Astrocyte (in vitro differentiated cells and primary cell): ENCODE results near the gene MID2. TPM values are rescaled to one million over a fixed set of nuclear protein-coding genes. Genes with fewer than 3 reads are reported as not detected.

Experiments used
- DNase-seq: peaks from one replicate; pipeline ENCODE4 v3.0.0-alpha.2; 2010; ENCODE audit warnings: low read depth
- FAIRE-seq: peaks from 2 replicates; lab custom pipeline; 2011; peaks lifted over from hg19 to GRCh38; lab: Jason Lieb, UNC
- H2AFZ ChIP-seq: 2 replicates; pipeline ENCODE4 v1.6.0; 2012; ENCODE audit warnings: low read depth, low read length, inconsistent platforms
- H3K27ac ChIP-seq: 2 replicates; pipeline ENCODE4 v1.5.1; 2011; ENCODE audit warnings: low read depth, low read length, inconsistent platforms
- H3K27me3 ChIP-seq: 2 replicates; pipeline ENCODE4 v1.6.0; 2011; ENCODE audit warnings: low read length, inconsistent platforms; ENCODE audit not compliant: insufficient read depth
- H3K36me3 ChIP-seq: 2 replicates; pipeline ENCODE4 v1.5.1; 2011; ENCODE audit warnings: low read length, inconsistent platforms; ENCODE audit not compliant: insufficient read depth
- H3K4me1 ChIP-seq: 2 replicates; pipeline ENCODE4 v1.5.1; 2011; ENCODE audit warnings: low read length, inconsistent platforms; ENCODE audit not compliant: insufficient read depth
- H3K4me2 ChIP-seq: 2 replicates; pipeline ENCODE4 v1.6.0; 2012; ENCODE audit warnings: low read length, inconsistent platforms
- H3K4me3 ChIP-seq: 2 replicates; pipeline ENCODE4 v1.5.1; 2011; ENCODE audit warnings: low read depth, mild to moderate bottlenecking, low read length, inconsistent platforms; ENCODE audit not compliant: insufficient read depth
- H3K79me2 ChIP-seq: 2 replicates; pipeline ENCODE4 v1.6.0; 2012; ENCODE audit warnings: mild to moderate bottlenecking, low read length, inconsistent platforms; ENCODE audit not compliant: insufficient read depth
- H3K9ac ChIP-seq: 2 replicates; pipeline ENCODE4 v1.6.0; 2012; ENCODE audit warnings: mild to moderate bottlenecking, low read length, inconsistent platforms
- H3K9me3 ChIP-seq: 2 replicates; pipeline ENCODE4 v1.5.1; 2012; ENCODE audit warnings: low read depth, mild to moderate bottlenecking, low read length, inconsistent platforms; ENCODE audit not compliant: insufficient read depth
- H4K20me1 ChIP-seq: 2 replicates; pipeline ENCODE4 v1.6.0; 2012; ENCODE audit warnings: low read length, inconsistent platforms; ENCODE audit not compliant: insufficient read depth
- H3K27ac Mint-ChIP-seq: one replicate; pipeline ENCODE4 v1.8.0; 2021; ENCODE audit warnings: mild to moderate bottlenecking, mixed read lengths; ENCODE audit not compliant: unreplicated experiment
- H3K27me3 Mint-ChIP-seq: one replicate; pipeline ENCODE4 v1.8.0; 2021; ENCODE audit warnings: low read depth, mixed read lengths; ENCODE audit not compliant: unreplicated experiment
- H3K36me3 Mint-ChIP-seq: one replicate; pipeline ENCODE4 v1.8.0; 2021; ENCODE audit warnings: low read depth, mixed read lengths; ENCODE audit not compliant: unreplicated experiment
- H3K4me1 Mint-ChIP-seq: one replicate; pipeline ENCODE4 v1.8.0; 2021; ENCODE audit warnings: low read depth, mixed read lengths; ENCODE audit not compliant: unreplicated experiment
- H3K4me3 Mint-ChIP-seq: one replicate; pipeline ENCODE4 v1.8.0; 2021; ENCODE audit warnings: mild to moderate bottlenecking, moderate library complexity, mixed read lengths; ENCODE audit not compliant: unreplicated experiment
- H3K9me3 Mint-ChIP-seq: one replicate; pipeline ENCODE4 v1.8.0; 2021; ENCODE audit warnings: mild to moderate bottlenecking, mixed read lengths; ENCODE audit not compliant: unreplicated experiment
- CTCF ChIP-seq: IDR thresholded peaks from 2 replicates; pipeline ENCODE4 v1.5.1; 2011; ENCODE audit warnings: low read depth, mild to moderate bottlenecking, inconsistent platforms, low read length, moderate library complexity; ENCODE audit not compliant: insufficient read depth
- EZH2 ChIP-seq: IDR thresholded peaks from 2 replicates; pipeline ENCODE4 v1.6.1; 2012; ENCODE audit warnings: mild to moderate bottlenecking, low read length, inconsistent platforms; ENCODE audit not compliant: insufficient read depth
- total RNA-seq: library from RNA; stranded (reverse); gene quantifications from 2 replicates; pipeline ENCODE4 v1.2.1, GENCODE V29; 2021

MID2 gene
- total RNA-seq, 1 donor from 2014 or later = 11.1 TPM

GRCh38 chrX:107826238-107827029, 768 bp downstream of the MID2 start:
- Histone ChIP-seq H3K4me2 (peak overlapping the region; percentile 82), H2AFZ (peak overlapping the region; percentile 75), H3K4me1 (peaks cover 4% of the 10 kb centered on the region), H3K9ac (peak overlapping the region; percentile 73), H3K4me3 (peak overlapping the region; percentile 46), H3K79me2 (no peaks in the 10 kb centered on the region), H3K27me3 (no peaks in the 10 kb centered on the region), H4K20me1 (no peaks in the 10 kb centered on the region), H3K9me3 (no peaks in the 10 kb centered on the region), H3K27ac (peak overlapping the region; percentile 47), H3K36me3 (no peaks in the 10 kb centered on the region)
- TF ChIP-seq CTCF (no peak), EZH2 (no peak)
- Mint-ChIP-seq H3K27ac (peak overlapping the region; percentile 91), H3K27me3 (no peaks in the 10 kb centered on the region), H3K4me1 (peaks cover 8% of the 10 kb centered on the region), H3K36me3 (no peaks in the 10 kb centered on the region), H3K4me3 (peak overlapping the region; percentile 91), H3K9me3 (no peaks in the 10 kb centered on the region)
- peak; percentile 41 for DNase-seq
- FAIRE-seq = no peak

GRCh38 chrX:107827030-107827831, 1.6 kb downstream of the MID2 start:
- FAIRE-seq (no peak), DNase-seq (no peak)
- no peaks in the 10 kb centered on the region for H3K36me3 Mint-ChIP-seq
- H3K4me1 ChIP-seq = peaks cover 4% of the 10 kb centered on the region
- peak overlapping the region; percentile 91 for H3K27ac Mint-ChIP-seq
- peak overlapping the region; percentile 46 for H3K4me3 ChIP-seq
- H3K27me3 Mint-ChIP-seq = no peaks in the 10 kb centered on the region
- peak overlapping the region; percentile 47 for H3K27ac ChIP-seq
- H3K4me2 ChIP-seq = peak overlapping the region; percentile 82
- peaks cover 8% of the 10 kb centered on the region for H3K4me1 Mint-ChIP-seq
- no peaks in the 10 kb centered on the region for H3K36me3 ChIP-seq
- H3K79me2 ChIP-seq = no peaks in the 10 kb centered on the region
- H3K9me3 Mint-ChIP-seq = no peaks in the 10 kb centered on the region
- no peaks in the 10 kb centered on the region for H4K20me1 ChIP-seq
- TF ChIP-seq CTCF = no peak
- peak overlapping the region; percentile 75 for H2AFZ ChIP-seq
- H3K9me3 ChIP-seq = no peaks in the 10 kb centered on the region
- peak overlapping the region; percentile 91 for H3K4me3 Mint-ChIP-seq
- peak overlapping the region; percentile 73 for H3K9ac ChIP-seq
- no peaks in the 10 kb centered on the region for H3K27me3 ChIP-seq
